Tibial nerve (tissue), 4 donors: ENCODE measurements around the gene SPEM2. TPM values are rescaled to one million over a fixed set of nuclear protein-coding genes. Genes with fewer than 3 reads are reported as not detected.

Experiments
- DNase-seq, 2 donors: peaks; one replicate each; pipeline ENCODE4 v3.0.0-alpha.2; 2019; ENCODE audit warnings: low spot score in 2 of 2
- H3K27ac ChIP-seq, 4 donors: fragments of 200-600 bp; sonication (generic) in 3 of 4; one replicate each; pipeline ENCODE4 v1.5.1; 2017 to 2019; ENCODE audit warnings: mild to moderate bottlenecking in 1 of 4
- H3K27me3 ChIP-seq, 2 donors: fragments of 200-600 bp; sonication (generic) in 1 of 2; one replicate each; pipeline versions ENCODE4 v1.5.1 to v1.6.0; 2017 to 2019
- H3K36me3 ChIP-seq, 3 donors: fragments of 200-600 bp; sonication (generic); one replicate each; pipeline ENCODE4 v1.5.1; 2018 to 2019
- H3K4me1 ChIP-seq, 4 donors: fragments of 200-600 bp; sonication (generic) in 3 of 4; one replicate each; pipeline ENCODE4 v1.5.1; 2017 to 2019
- H3K4me3 ChIP-seq, 4 donors: fragments of 200-600 bp; sonication (generic) in 3 of 4; one replicate each; pipeline ENCODE4 v1.5.1; 2017 to 2019; ENCODE audit warnings: mild to moderate bottlenecking in 1 of 4, moderate library complexity in 1 of 4
- H3K9me3 ChIP-seq, 4 donors: fragments of 200-600 bp; sonication (generic) in 3 of 4; one replicate each; pipeline ENCODE4 v1.5.1; 2017 to 2019
- EP300 ChIP-seq, 2 donors: sonication (generic); formaldehyde crosslinking; IDR thresholded peaks; one replicate each; pipeline ENCODE4 v1.6.1; 2017; ENCODE audit warnings: antibody characterized with exemption in 2 of 2, mild to moderate bottlenecking in 1 of 2
- POLR2A ChIP-seq, 2 donors: fragments of 450-650 bp; IDR thresholded peaks; one replicate each; pipeline ENCODE4 v1.6.1; 2017; ENCODE audit warnings: antibody characterized with exemption in 2 of 2, mild to moderate bottlenecking in 2 of 2, moderate library complexity in 2 of 2
- WGBS, 2 donors: methylation state at CpG; one replicate each; pipeline ENCODE4 v1.1.5; 2018; 5-methylcytosine and 5-hydroxymethylcytosine counted together
- total RNA-seq, 4 donors: library from RNA; depleted of rRNA; stranded (reverse); fragments of >200 nt; gene quantifications; one replicate each; pipeline ENCODE4 v1.1.0, GENCODE V29; 2016
- TF ChIP-seq, protein P1 (sequence below), 5 experiments: fragments of 200-600 bp in 3 of 5; fragments of 450-650 bp in 2 of 5; sonication (generic) in 3 of 5; IDR thresholded peaks; one replicate each; pipeline ENCODE4 v1.5.1; 2016 to 2019; ENCODE audit warnings: antibody characterized with exemption in 5 of 5, mild to moderate bottlenecking in 3 of 5, moderate library complexity in 2 of 5

Gene SPEM2
- total RNA-seq, 4 donors from 2014 or later: not detected

GRCh38 chr17:7416323-7416722, 9.1 kb upstream of the SPEM2 start:
- WGBS, 2 donors: 68 to 81% methylated on average over 6 of the region's 6 CpGs
- Histone ChIP-seq H3K27ac (peak overlapping the region in 1 of 4 donors; percentile 6), H3K36me3 (peaks cover 0 to 51% (median 0%) of the 10 kb centered on the region in 3 donors), H3K4me1 (peaks cover 0 to 10% (median 0%) of the 10 kb centered on the region in 4 donors), H3K9me3 (no peaks in the 10 kb centered on the region), H3K4me3 (no peak overlapping the region), H3K27me3 (no peaks in the 10 kb centered on the region)
- TF ChIP-seq POLR2A (IDR thresholded peaks at IDR 0.05) (no peak), EP300 (IDR thresholded peaks at IDR 0.05) (no peak)
- TF ChIP-seq, protein P1, sequence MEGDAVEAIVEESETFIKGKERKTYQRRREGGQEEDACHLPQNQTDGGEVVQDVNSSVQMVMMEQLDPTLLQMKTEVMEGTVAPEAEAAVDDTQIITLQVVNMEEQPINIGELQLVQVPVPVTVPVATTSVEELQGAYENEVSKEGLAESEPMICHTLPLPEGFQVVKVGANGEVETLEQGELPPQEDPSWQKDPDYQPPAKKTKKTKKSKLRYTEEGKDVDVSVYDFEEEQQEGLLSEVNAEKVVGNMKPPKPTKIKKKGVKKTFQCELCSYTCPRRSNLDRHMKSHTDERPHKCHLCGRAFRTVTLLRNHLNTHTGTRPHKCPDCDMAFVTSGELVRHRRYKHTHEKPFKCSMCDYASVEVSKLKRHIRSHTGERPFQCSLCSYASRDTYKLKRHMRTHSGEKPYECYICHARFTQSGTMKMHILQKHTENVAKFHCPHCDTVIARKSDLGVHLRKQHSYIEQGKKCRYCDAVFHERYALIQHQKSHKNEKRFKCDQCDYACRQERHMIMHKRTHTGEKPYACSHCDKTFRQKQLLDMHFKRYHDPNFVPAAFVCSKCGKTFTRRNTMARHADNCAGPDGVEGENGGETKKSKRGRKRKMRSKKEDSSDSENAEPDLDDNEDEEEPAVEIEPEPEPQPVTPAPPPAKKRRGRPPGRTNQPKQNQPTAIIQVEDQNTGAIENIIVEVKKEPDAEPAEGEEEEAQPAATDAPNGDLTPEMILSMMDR (IDR thresholded peaks at IDR 0.05): no peak
- no peak for DNase-seq

DNA sequence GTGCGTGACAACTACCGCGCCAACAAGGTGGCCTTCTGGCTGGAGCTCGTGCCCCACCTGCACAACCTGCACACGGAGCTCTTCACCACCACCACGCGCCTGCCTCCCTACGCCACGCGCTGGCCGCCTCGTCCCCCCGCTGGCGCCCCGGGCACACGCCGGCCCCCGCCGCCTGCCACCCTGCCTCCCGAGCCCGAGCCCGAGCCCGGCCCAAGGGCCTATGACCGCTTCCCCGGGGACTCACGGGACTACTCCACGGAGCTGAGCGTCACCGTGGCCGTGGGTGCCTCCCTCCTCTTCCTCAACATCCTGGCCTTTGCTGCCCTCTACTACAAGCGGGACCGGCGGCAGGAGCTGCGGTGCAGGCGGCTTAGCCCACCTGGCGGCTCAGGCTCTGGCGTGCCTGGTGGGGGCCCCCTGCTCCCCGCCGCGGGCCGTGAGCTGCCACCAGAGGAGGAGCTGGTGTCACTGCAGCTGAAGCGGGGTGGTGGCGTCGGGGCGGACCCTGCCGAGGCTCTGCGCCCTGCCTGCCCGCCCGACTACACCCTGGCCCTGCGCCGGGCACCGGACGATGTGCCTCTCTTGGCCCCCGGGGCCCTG, 8.3 kb upstream of the SPEM2 start:
- 91 to 92% methylated on average over 45 to 50 of the region's 54 CpGs for WGBS, 2 donors

DNA sequence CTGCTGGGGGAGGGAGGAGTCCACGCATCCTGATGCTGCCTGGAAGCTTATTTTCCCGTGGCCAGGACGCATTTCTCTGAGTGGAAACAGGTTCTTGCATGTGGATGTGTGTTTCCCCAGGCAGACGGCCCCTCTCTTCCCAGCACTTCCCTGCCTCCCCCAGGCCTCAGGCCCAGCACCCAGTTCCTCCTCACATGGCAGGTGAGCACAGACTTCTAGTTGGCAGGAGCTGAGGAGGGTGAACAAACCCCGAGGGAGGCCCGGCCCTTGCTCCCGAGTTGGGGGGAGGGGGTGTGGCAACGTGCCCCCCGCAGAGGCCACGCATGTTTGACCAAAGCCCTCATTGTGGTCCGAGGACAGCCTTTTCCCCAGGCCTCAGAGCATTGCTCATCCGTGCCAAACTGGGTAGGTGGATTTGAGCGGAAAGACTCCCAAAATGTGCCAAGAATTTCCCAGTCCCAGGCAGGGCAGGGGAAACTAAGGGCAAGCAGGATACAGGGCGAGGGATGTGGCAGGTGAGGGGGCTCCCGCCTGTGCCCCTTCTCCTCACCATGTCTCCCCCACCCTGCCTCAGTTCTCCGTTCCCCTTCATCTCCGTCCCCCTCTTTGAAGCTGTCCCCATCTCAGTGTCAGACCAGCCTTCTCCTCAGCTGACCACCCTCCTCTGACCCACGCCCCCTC, 6.8 kb upstream of the SPEM2 start:
- no peak overlapping the region for H3K4me3 ChIP-seq
- DNase-seq: no peak
- no peaks in the 10 kb centered on the region for H3K9me3 ChIP-seq
- TF ChIP-seq EP300 (IDR thresholded peaks at IDR 0.05) (no peak), POLR2A (IDR thresholded peaks at IDR 0.05) (no peak)
- TF ChIP-seq, protein P1 (IDR thresholded peaks at IDR 0.05): no peak
- 61 to 63% methylated on average over 14 to 18 of the region's 18 CpGs for WGBS, 2 donors
- peaks cover 0 to 48% (median 0%) of the 10 kb centered on the region in 3 donors for H3K36me3 ChIP-seq
- no peak overlapping the region for H3K27ac ChIP-seq
- peaks cover 0 to 2% (median 0%) of the 10 kb centered on the region in 4 donors for H3K4me1 ChIP-seq
- H3K27me3 ChIP-seq: no peaks in the 10 kb centered on the region

More for the DNA sequence above, 8.3 kb upstream of the SPEM2 start:
- TF ChIP-seq EP300 (IDR thresholded peaks at IDR 0.05): no peak
- peaks cover 0 to 48% (median 0%) of the 10 kb centered on the region in 3 donors for H3K36me3 ChIP-seq
- H3K4me3 ChIP-seq: no peak overlapping the region
- H3K27ac ChIP-seq: no peak overlapping the region
- DNase-seq: no peak
- H3K27me3 ChIP-seq: no peaks in the 10 kb centered on the region
- peaks cover 0 to 10% (median 0%) of the 10 kb centered on the region in 4 donors for H3K4me1 ChIP-seq
- H3K9me3 ChIP-seq: no peaks in the 10 kb centered on the region

DNA sequence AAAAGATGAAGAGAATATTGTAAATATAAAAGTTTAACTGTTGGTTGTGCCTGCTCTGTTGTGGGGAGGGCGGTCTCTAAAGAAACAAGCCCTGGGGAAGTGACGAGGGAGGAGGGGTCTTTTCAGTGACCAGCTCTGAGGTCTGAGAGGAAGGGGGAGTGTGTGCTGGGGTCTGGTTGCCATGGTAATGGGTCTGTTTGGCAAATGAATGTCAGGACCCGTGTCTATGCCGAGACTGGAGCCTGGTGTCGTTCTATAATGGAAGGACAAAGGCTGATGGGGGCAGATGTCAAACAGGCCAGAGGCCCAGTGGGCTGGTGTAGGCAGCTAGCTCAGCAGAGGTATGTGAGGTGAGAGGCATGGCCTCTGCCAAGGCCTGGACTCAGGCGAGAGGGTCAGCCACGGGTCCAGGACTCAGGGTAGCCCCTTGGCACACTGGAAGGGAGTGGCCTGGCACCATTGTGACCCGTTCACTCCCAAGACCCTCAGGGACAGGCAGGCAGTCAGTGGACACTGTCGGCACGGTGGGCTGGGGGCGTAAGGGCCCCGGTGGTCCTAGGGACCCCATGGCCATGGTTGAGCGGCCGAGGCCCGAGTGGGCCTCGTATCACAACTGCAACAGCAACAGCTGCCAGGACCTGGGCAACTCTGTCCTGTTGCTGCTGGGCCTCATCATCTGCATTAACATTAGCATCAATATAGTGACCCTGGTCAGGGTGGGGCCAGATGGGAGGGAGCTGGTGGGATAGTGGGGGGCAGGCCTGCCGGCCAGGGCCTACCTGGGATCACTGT, 5.4 kb upstream of the SPEM2 start, which contains the start of gene SPEM1:
TSS of gene SPEM1 (plus strand) at position 506 of the 792 bp plus-strand sequence. CDS start at position 567, 61 bp downstream.
- H3K4me1 ChIP-seq: no peaks in the 10 kb centered on the region
- no peaks in the 10 kb centered on the region for H3K9me3 ChIP-seq
- peaks cover 0 to 35% (median 0%) of the 10 kb centered on the region in 3 donors for H3K36me3 ChIP-seq
- H3K4me3 ChIP-seq: no peak within 1 kb of the TSS
- no peak for DNase-seq
- WGBS, 2 donors: 53 to 63% methylated on average over 12 to 15 of the region's 17 CpGs
- no peaks in the 10 kb centered on the region for H3K27me3 ChIP-seq
- TF ChIP-seq, protein P1 (IDR thresholded peaks at IDR 0.05): no peak
- no peak for TF ChIP-seq POLR2A (IDR thresholded peaks at IDR 0.05)
- TF ChIP-seq EP300 (IDR thresholded peaks at IDR 0.05): no peak
- no peak within 1 kb of the TSS for H3K27ac ChIP-seq

DNA sequence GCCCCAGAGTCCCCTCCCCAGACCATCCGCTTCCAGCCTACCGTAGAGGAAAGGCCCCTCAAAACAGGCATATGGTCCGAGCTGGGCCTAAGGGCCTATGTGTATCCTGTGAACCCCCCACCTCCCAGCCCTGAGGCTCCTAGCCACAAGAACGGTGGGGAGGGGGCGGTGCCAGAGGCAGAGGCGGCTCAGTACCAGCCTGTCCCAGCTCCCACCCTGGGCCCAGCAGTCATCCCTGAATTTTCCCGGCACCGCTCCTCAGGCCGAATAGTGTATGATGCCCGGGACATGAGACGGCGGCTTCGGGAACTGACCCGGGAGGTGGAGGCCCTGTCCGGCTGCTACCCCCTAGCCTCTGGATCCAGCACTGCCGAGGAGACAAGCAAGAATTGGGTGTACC, 4.2 kb upstream of the SPEM2 start:
- no peak overlapping the region for H3K4me3 ChIP-seq
- no peaks in the 10 kb centered on the region for H3K27me3 ChIP-seq
- H3K9me3 ChIP-seq: no peaks in the 10 kb centered on the region
- 93 to 100% methylated on average over 6 to 12 of the region's 16 CpGs for WGBS, 2 donors
- DNase-seq: no peak
- H3K4me1 ChIP-seq: no peaks in the 10 kb centered on the region
- H3K36me3 ChIP-seq: peaks cover 0 to 24% (median 0%) of the 10 kb centered on the region in 3 donors
- TF ChIP-seq EP300 (IDR thresholded peaks at IDR 0.05) (no peak), POLR2A (IDR thresholded peaks at IDR 0.05) (no peak)
- TF ChIP-seq, protein P1 (IDR thresholded peaks at IDR 0.05): no peak
- no peak overlapping the region for H3K27ac ChIP-seq
